GDM1 (cell line): ENCODE measurements around the gene CHTOP.

Source experiments
- DNase-seq: peaks from one replicate; lab custom pipeline; 2025; lab: John Stamatoyannopoulos, UW

CHTOP gene

GRCh38 chr1:153613406-153613805, 20.5 kb upstream of the CHTOP start:
- no peak for DNase-seq

- DNase-seq: no peak
These were observed 19.5 kb upstream of the CHTOP start for GRCh38 chr1:153614189-153614900.

- no peak for DNase-seq
These were observed 19.0 kb upstream of the CHTOP start for GRCh38 chr1:153614906-153615305.

- DNase-seq: no peak
These were observed 18.5 kb upstream of the CHTOP start for GRCh38 chr1:153615406-153615805.

GRCh38 chr1:153616144-153616916, 17.5 kb upstream of the CHTOP start, which contains the start of gene S100A14:
Gene S100A14 (minus strand): TSS chr1:153616325. CDS start chr1:153615858, 467 bp downstream.
- DNase-seq: no peak

DNA sequence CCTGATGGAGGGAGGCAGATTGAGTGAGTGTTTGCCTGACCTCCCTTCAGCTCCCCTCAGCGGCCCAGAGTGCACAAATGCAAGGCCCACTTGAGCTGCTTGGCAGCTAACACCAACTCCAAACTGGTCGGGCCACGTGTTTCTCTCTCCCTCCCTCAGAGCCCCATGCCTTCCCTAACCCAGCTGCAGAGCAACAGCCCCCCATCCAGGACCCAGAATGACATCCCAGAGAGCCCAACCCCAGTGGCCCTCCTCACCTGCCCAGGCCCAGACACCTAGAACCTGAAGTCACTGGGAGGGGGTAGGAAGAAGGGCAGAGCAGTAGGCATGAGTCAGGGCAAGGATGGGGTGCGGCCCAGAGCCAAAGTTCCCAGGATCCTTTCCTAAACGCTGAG, 17.0 kb upstream of the CHTOP start:
- DNase-seq: no peak

DNA sequence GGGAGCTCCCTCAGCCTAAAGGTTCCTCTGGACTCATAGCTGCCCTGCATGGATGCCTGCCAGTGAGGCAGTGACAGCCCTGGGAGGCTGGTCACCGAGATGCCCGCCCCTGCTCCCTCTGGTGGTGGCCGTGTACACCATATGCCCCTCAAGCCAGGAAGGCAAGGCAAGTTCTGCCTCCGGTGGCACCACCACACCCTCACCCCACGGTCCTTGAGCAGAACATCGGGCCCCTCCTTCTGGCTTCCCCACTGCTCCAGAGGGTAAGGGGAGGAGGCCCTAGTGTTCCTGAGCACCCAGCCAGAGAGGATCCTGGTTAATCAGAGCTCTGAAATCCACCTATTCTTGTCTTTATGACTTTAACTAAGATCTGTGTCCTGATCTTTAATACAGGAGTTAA, 16.2 kb upstream of the CHTOP start:
- DNase-seq: peak; percentile 59

GRCh38 chr1:153619171-153619570, 14.7 kb upstream of the CHTOP start:
- no peak for DNase-seq

DNA sequence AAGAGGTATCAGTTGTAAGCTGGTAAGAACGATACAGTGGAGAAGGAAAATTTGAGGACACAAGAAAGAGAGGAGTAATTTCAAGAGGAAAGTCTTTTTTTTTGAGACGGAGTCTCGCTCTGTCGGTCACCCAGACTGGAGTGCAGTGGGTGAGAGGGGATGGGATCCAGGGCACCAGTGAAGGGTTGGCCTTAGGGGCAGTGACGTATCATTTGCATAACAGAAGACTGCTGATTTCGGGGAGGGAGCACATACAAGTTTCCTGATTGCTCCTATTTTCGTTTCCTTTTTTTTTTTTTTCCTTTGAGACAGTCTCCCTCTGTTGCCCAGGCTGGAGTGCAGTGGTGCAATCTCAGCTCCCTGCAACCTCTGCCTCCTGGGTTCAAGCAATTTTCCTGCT, 10.8 kb upstream of the CHTOP start:
- DNase-seq: no peak

DNA sequence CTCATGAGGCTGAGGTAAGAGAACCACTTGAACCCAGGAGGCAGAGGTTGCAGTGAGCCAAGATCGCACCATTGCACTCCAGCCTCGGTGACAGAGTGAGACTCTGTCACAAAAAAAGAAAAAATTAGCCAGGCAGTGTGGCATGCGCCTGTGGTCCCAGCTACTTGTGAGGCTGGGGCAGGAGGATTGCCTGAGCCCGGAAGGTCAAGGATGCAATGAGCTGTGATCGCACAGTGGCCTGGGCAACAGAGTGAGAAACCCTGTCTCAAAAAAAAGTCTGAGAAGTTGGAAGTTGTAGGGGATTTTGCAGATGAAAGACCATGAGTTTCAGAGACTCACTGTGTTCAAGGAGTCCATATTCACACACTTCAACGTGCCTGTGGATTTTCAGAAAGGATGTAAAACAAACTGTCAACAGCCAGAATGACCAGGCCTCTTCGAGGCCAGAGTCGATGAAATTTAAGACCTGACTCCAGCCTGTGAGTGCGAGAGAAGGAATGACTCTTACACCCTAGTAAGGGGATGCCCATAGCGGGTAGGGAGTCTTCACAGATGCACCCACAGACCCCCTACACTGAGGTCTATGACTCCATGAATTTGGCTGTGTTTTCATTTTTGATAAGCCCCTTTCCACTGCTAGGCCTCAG, 8.8 kb upstream of the CHTOP start:
- DNase-seq: no peak

GRCh38 chr1:153626477-153626903, 7.4 kb upstream of the CHTOP start:
- DNase-seq: no peak

GRCh38 chr1:153626904-153627714, 6.8 kb upstream of the CHTOP start, which contains the start of gene S100A13:
Gene S100A13 (minus strand): TSS chr1:153627505. CDS start chr1:153626472, 1,033 bp downstream.
- no peak for DNase-seq

GRCh38 chr1:153627715-153628626, 5.9 kb upstream of the CHTOP start, which contains the start of gene S100A1:
Gene S100A1 (plus strand): TSS chr1:153628434. CDS start chr1:153630522, 2,088 bp downstream.
- no peak for DNase-seq

DNA sequence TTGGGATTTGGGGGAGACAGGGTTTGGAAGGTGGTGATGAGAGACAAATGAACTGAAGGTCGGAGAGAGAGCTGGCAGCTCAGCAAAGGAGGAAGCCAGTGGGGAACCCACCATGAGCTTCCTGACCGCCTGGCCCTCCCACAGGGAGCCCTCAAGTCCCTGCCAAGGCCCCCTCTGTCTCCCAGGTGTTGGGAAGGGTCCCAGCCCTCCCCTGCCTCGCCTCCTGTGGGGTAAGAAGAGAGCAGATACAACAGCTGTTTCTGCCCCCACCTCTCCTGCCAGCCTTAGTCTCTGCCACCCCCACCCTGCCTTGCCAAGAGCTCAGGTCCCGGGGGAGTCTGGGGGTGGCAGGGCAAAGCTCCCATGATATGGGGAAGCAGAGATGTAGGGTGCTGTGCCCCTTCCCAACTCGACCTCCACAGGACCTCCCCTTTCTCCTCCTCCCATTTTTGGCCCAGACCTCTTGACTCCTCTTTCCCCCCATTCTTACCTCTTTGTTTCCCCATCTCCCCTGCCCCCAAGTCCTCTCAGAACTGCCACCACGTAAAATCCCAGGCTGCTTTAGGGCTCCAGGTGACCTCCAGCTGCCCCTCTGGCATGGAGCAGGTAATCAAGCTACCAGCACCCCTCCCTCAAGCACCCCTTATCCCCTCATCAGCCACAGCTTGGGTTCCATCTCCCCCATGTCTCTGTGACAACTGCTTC, 5.1 kb upstream of the CHTOP start:
- DNase-seq: no peak

DNA sequence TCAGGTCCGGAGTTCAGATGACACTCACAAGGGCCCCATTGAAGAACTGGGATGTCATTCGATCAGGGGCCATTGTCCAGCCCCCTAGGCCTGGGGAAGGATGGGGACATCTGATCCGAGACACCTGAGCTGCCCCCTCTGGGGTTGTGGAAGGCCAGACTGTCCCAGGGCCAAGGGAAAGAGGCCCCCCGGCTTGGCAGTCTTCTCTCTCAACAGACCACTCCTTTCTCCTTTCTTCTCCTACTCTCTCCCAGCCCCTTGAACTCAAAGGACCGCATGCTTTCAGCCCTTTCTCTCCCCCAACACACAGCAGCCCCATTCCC, 4.6 kb upstream of the CHTOP start:
- no peak for DNase-seq

- no peak for DNase-seq
These were observed 3.9 kb upstream of the CHTOP start for GRCh38 chr1:153629971-153630370.

DNA sequence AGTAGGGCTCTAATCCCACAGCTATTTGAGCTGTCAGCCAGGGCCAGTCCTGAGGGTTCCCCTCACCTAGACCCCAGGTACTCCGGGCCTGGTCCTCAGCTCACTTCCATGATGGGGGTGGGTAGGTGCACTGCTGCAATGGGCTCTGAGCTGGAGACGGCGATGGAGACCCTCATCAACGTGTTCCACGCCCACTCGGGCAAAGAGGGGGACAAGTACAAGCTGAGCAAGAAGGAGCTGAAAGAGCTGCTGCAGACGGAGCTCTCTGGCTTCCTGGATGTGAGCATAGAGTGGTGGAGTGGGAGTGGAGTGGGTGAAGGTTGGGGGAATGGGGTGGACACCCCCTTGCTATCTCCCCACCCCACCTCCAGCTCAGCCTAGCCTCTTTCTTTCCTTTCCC, 3.5 kb upstream of the CHTOP start:
- no peak for DNase-seq

GRCh38 chr1:153631047-153632022, 2.5 kb upstream of the CHTOP start:
- no peak for DNase-seq

DNA sequence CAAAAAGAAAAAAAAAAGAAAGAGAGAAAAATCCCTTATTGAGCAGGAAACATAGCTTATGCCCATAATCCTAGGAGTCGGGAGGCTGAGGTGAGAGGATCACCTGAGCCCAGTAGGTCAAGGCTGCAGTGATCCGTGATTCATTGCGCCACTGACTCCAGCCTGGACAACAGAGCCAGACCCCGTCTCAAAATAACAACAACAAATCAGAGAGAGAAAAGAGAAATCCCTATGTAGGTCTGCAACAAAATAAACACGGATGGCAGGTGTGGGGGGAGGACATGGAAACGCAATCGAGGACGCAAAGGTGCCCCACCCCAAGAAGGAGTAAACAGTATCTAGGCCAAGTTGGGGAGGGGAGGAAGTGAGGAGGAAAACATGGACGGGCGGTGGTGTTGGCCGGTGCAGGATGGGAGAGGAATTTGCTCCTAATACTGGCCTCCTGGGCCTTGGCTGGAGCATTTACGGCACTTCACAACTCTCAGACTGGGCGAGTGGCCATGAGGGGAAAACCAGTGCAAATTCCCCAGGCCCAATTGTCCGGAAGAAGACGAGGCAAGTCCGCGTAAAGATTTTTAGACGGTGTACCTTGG, 609 bp upstream of the CHTOP start:
- DNase-seq: no peak
